GM23338 (cell line): ENCODE data around the gene CCDC97. TPM values are rescaled to one million over a fixed set of nuclear protein-coding genes. Genes with fewer than 3 reads are reported as not detected.

Experiments
- ATAC-seq: fragments of 200-7000 bp; cut with Tn5 transposase; 3 replicates; pipeline ENCODE4 v1.9.1; 2020
- DNase-seq: peaks from one replicate; pipeline ENCODE4 v3.0.0-alpha.2; 2015; ENCODE audit warnings: low spot score
- H2AFZ ChIP-seq: fragments of 200-600 bp; sonication (generic); 2 replicates; pipeline ENCODE4 v1.8.0; 2016; ENCODE audit warnings: antibody characterized with exemption, mild to moderate bottlenecking, moderate library complexity
- H3F3A ChIP-seq: fragments of 200-600 bp; sonication (generic); replicated peaks from 2 replicates; pipeline ENCODE4 v1.8.0; 2017; ENCODE audit warnings: antibody characterized with exemption, mixed run types, low read depth
- H3K27ac ChIP-seq: fragments of 200-600 bp; sonication (generic); 2 replicates; pipeline ENCODE4 v1.6.1; 2016; ENCODE audit warnings: low read depth
- H3K27me3 ChIP-seq: fragments of 200-600 bp; sonication (generic); 2 replicates; pipeline ENCODE4 v1.8.0; 2016; ENCODE audit warnings: mild to moderate bottlenecking, mixed run types, moderate library complexity; ENCODE audit not compliant: insufficient read depth
- H3K36me3 ChIP-seq: fragments of 200-600 bp; sonication (generic); 2 replicates; pipeline ENCODE4 v1.8.0; 2016; ENCODE audit warnings: mild to moderate bottlenecking; ENCODE audit not compliant: insufficient read depth
- H3K4me1 ChIP-seq: fragments of 200-600 bp; sonication (generic); 2 replicates; pipeline ENCODE4 v1.8.0; 2016; ENCODE audit warnings: mild to moderate bottlenecking, moderate library complexity; ENCODE audit not compliant: insufficient read depth
- H3K4me2 ChIP-seq: fragments of 200-600 bp; sonication (generic); 2 replicates; pipeline ENCODE4 v1.7.1; 2017; ENCODE audit warnings: mixed run types
- H3K4me3 ChIP-seq: fragments of 200-600 bp; sonication (generic); 2 replicates; pipeline ENCODE4 v1.6.1; 2016; ENCODE audit warnings: mixed run types
- H3K79me2 ChIP-seq: fragments of 200-600 bp; sonication (generic); replicated peaks from 2 replicates; pipeline ENCODE4 v1.8.0; 2017; ENCODE audit warnings: mild to moderate bottlenecking; ENCODE audit not compliant: insufficient read depth
- H3K9me2 ChIP-seq: fragments of 200-600 bp; sonication (generic); 2 replicates; pipeline ENCODE4 v1.8.0; 2017; ENCODE audit not compliant: insufficient read depth
- H4K20me1 ChIP-seq: fragments of 200-600 bp; sonication (generic); replicated peaks from 2 replicates; pipeline ENCODE4 v1.8.0; 2017; ENCODE audit warnings: mild to moderate bottlenecking; ENCODE audit not compliant: insufficient read depth
- H3K27ac Mint-ChIP-seq: 2 replicates; pipeline ENCODE4 v1.8.0; 2020; ENCODE audit warnings: inconsistent platforms, mild to moderate bottlenecking, moderate library complexity, mixed read lengths
- H3K27me3 Mint-ChIP-seq: 3 replicates; pipeline ENCODE4 v1.8.0; 2022; ENCODE audit warnings: low read depth, mild to moderate bottlenecking, moderate library complexity, mixed read lengths, inconsistent platforms; ENCODE audit not compliant: insufficient read depth, poor library complexity
- H3K36me3 Mint-ChIP-seq: 3 replicates; pipeline ENCODE4 v1.8.0; 2021; ENCODE audit warnings: low read depth, mild to moderate bottlenecking, inconsistent platforms, moderate library complexity, mixed read lengths
- H3K4me1 Mint-ChIP-seq: 3 replicates; pipeline ENCODE4 v1.8.0; 2020; ENCODE audit warnings: mild to moderate bottlenecking, inconsistent platforms, mixed read lengths
- H3K4me3 Mint-ChIP-seq: 3 replicates; pipeline ENCODE4 v1.8.0; 2021; ENCODE audit warnings: moderate library complexity, mild to moderate bottlenecking, inconsistent platforms, mixed read lengths
- H3K9me3 Mint-ChIP-seq: 3 replicates; pipeline ENCODE4 v1.8.0; 2020; ENCODE audit warnings: moderate library complexity, mild to moderate bottlenecking, inconsistent platforms, mixed read lengths
- CREB1 ChIP-seq: fragments of 250-450 bp; sonication (Bioruptor Pico); IDR thresholded peaks from 2 replicates; pipeline ENCODE4 v1.5.0; 2020; ENCODE audit warnings: low read depth, mild to moderate bottlenecking, moderate library complexity
- CTCF ChIP-seq, 2 experiments: fragments of 200-600 bp in 1 of 2; sonication (generic) in 1 of 2; conservative IDR thresholded peaks; 2 replicates each; pipeline versions ENCODE4 v1.5.1 to v1.6.1; 2016 to 2017; ENCODE audit warnings: antibody characterized with exemption in 2 of 2, low read depth in 2 of 2, mild to moderate bottlenecking in 2 of 2, moderate library complexity in 1 of 2
- ETS1 ChIP-seq: IDR thresholded peaks from 2 replicates; pipeline ENCODE4 v1.6.1; 2016; ENCODE audit warnings: antibody characterized with exemption
- EZH2 ChIP-seq: fragments of 200-600 bp; sonication (generic); IDR thresholded peaks from one replicate; pipeline ENCODE4 v1.8.0; 2017; ENCODE audit warnings: antibody characterized with exemption, mild to moderate bottlenecking, low read depth; ENCODE audit not compliant: unreplicated experiment
- EZH2phosphoT487 ChIP-seq: fragments of 200-600 bp; sonication (generic); IDR thresholded peaks from one replicate; pipeline ENCODE4 v1.8.1; 2018; ENCODE audit warnings: antibody characterized with exemption; ENCODE audit not compliant: unreplicated experiment
- JUNB ChIP-seq: IDR thresholded peaks from one replicate; pipeline ENCODE4 v1.6.1; 2016; ENCODE audit warnings: antibody characterized with exemption; ENCODE audit not compliant: unreplicated experiment
- NANOG ChIP-seq: IDR thresholded peaks from 2 replicates; pipeline ENCODE4 v1.6.1; 2016; ENCODE audit warnings: antibody characterized with exemption, borderline replicate concordance
- POLR2AphosphoS5 ChIP-seq: IDR thresholded peaks from 2 replicates; pipeline ENCODE4 v1.6.1; 2016; ENCODE audit warnings: antibody characterized with exemption, low read depth
- REST ChIP-seq: IDR thresholded peaks from one replicate; pipeline ENCODE4 v1.6.1; 2018; ENCODE audit warnings: antibody characterized with exemption; ENCODE audit not compliant: unreplicated experiment
- STAT1 ChIP-seq: IDR thresholded peaks from one replicate; pipeline ENCODE4 v1.6.1; 2016; ENCODE audit warnings: antibody characterized with exemption; ENCODE audit not compliant: unreplicated experiment
- ZNF114 ChIP-seq: fragments of 250-450 bp; sonication (Bioruptor Pico); IDR thresholded peaks from 2 replicates; pipeline ENCODE4 v1.5.0; 2020; ENCODE audit warnings: mild to moderate bottlenecking, moderate library complexity
- ZNF331 ChIP-seq: fragments of 250-450 bp; sonication (Bioruptor Pico); IDR thresholded peaks from 2 replicates; pipeline ENCODE4 v1.5.0; 2020; ENCODE audit warnings: low read depth, mild to moderate bottlenecking, moderate library complexity
- polyA plus RNA-seq: library from polyadenylated mRNA; unstranded; fragments of >200 nt; fragmentation: Nextera tagmentation; extraction: Ambion mirVana; gene quantifications from 2 replicates; pipeline ENCODE4 v1.2.1, GENCODE V29; 2016
- total RNA-seq: library from RNA; depleted of rRNA; stranded (reverse); fragments of >200 nt; shearing (Covaris generic); gene quantifications from 2 replicates; pipeline ENCODE4 v1.2.3, GENCODE V29; 2014

The CCDC97 gene
- total and polyA plus RNA-seq, 2 experiments from 2014 or later = 8.0 to 11.0 TPM

- Histone ChIP-seq H3K27me3 (no peaks in the 10 kb centered on the region), H3K36me3 (peaks cover 65% of the 10 kb centered on the region), H4K20me1 (peaks cover 50% of the 10 kb centered on the region), H3K4me3 (no peak overlapping the region), H3K4me1 (peaks cover 7% of the 10 kb centered on the region), H3F3A (peaks cover 37% of the 10 kb centered on the region), H3K9me2 (no peaks in the 10 kb centered on the region), H3K27ac (no peak overlapping the region), H2AFZ (no peak overlapping the region), H3K4me2 (no peak overlapping the region), H3K79me2 (peaks cover 64% of the 10 kb centered on the region)
- TF ChIP-seq CREB1 (CRISPR knock-in tag) = no peak
- TF ChIP-seq POLR2AphosphoS5 = no peak
- no peak for TF ChIP-seq ZNF331 (CRISPR knock-in tag)
- TF ChIP-seq ZNF114 (CRISPR knock-in tag) = no peak
- no peak for TF ChIP-seq EZH2
- TF ChIP-seq CTCF (conservative IDR thresholded peaks at IDR 0.05; ENCODE audit: low read depth in 2 of 2) = no peak
- no peak for TF ChIP-seq NANOG
- TF ChIP-seq REST = no peak
- peaks cover 9% of the 10 kb centered on the region for H3K27me3 Mint-ChIP-seq
- no peak overlapping the region for H3K27ac Mint-ChIP-seq
- peaks cover 92% of the 10 kb centered on the region for H3K36me3 Mint-ChIP-seq
- H3K4me1 Mint-ChIP-seq = peaks cover 19% of the 10 kb centered on the region
- ATAC-seq = no peak
- H3K4me3 Mint-ChIP-seq = no peak overlapping the region
- H3K9me3 Mint-ChIP-seq = no peaks in the 10 kb centered on the region; the same call in 2 of the 3 replicates
- DNase-seq = no peak
Measured at GRCh38 chr19:41269571-41269970, 40.4 kb upstream of the CCDC97 start.

- Histone ChIP-seq H3K9me2 (no peaks in the 10 kb centered on the region), H3K4me1 (no peaks in the 10 kb centered on the region), H3F3A (peaks cover 55% of the 10 kb centered on the region), H3K27ac (no peak overlapping the region), H3K4me3 (no peak overlapping the region), H3K4me2 (no peak overlapping the region), H3K79me2 (peaks cover 29% of the 10 kb centered on the region), H3K27me3 (no peaks in the 10 kb centered on the region), H4K20me1 (peaks cover 50% of the 10 kb centered on the region), H2AFZ (no peak overlapping the region), H3K36me3 (peaks cover 97% of the 10 kb centered on the region)
- Mint-ChIP-seq H3K36me3 (peaks cover 97% of the 10 kb centered on the region), H3K9me3 (no peaks in the 10 kb centered on the region; the same call in 2 of the 3 replicates), H3K27ac (no peak overlapping the region), H3K4me1 (no peaks in the 10 kb centered on the region), H3K4me3 (no peak overlapping the region), H3K27me3 (peaks cover 2% of the 10 kb centered on the region)
- DNase-seq (no peak), ATAC-seq (no peak)
- TF ChIP-seq EZH2 (no peak), NANOG (no peak), ETS1 (no peak), CREB1 (CRISPR knock-in tag) (no peak), POLR2AphosphoS5 (no peak), EZH2phosphoT487 (no peak), ZNF331 (CRISPR knock-in tag) (no peak), ZNF114 (CRISPR knock-in tag) (no peak), REST (no peak), JUNB (no peak), STAT1 (no peak)
Measured at GRCh38 chr19:41273076-41273475, 36.9 kb upstream of the CCDC97 start.
